ENCODE data around the gene POU6F2.
A peak's percentile ranks its signal among the peaks of the same experiment; 100 is the strongest.

The POU6F2 gene

GRCh38 chr7:39432368-39432767 lies 454.7 kb downstream of the POU6F2 start:
- no peak overlapping the region for H3K27ac ChIP-seq
- TF ChIP-seq CTCF (conservative IDR thresholded peaks at IDR 0.05): no peak

GRCh38 chr7:39432807-39433416 lies 455.2 kb downstream of the POU6F2 start:
- H3K27ac ChIP-seq: no peak overlapping the region

GRCh38 chr7:39433550-39433949 lies 455.8 kb downstream of the POU6F2 start:
- TF ChIP-seq CTCF (conservative IDR thresholded peaks at IDR 0.05): no peak

More at GRCh38 chr7:39432807-39433416, 455.2 kb downstream of the POU6F2 start:
- TF ChIP-seq CTCF (conservative IDR thresholded peaks at IDR 0.05): no peak

GRCh38 chr7:39434012-39434411 lies 456.3 kb downstream of the POU6F2 start:
- H3K27ac ChIP-seq: no peak overlapping the region
- TF ChIP-seq CTCF (conservative IDR thresholded peaks at IDR 0.05): no peak

More at GRCh38 chr7:39433550-39433949, 455.8 kb downstream of the POU6F2 start:
- H3K27ac ChIP-seq: no peak overlapping the region

- H3K27ac ChIP-seq: no peak overlapping the region
- TF ChIP-seq CTCF (conservative IDR thresholded peaks at IDR 0.05): no peak
Observed at GRCh38 chr7:39446546-39446945, 468.8 kb downstream of the POU6F2 start.

- H3K27ac ChIP-seq: no peak overlapping the region
- TF ChIP-seq CTCF (conservative IDR thresholded peaks at IDR 0.05): no peak
Observed at GRCh38 chr7:39451901-39452300, 474.2 kb downstream of the POU6F2 start.

GRCh38 chr7:39453743-39454355 lies 476.1 kb downstream of the POU6F2 start:
- H3K27ac ChIP-seq: no peak overlapping the region
- TF ChIP-seq CTCF (conservative IDR thresholded peaks at IDR 0.05): peak; percentile 73

Measured in VCaP (cell line).